ENCODE results near the gene MSI1. TPM values are rescaled to one million over a fixed set of nuclear protein-coding genes. Genes with fewer than 3 reads are reported as not detected.

The MSI1 gene
- total and polyA plus RNA-seq, 2 of the 13 experiments (the other 11 are each of a cell fraction or from before 2014, with no cell fraction given): 0.09 to 0.46 TPM

- peak; percentile 40; the same call in 1 of the 2 replicates for TF ChIP-seq FOSL2 (CRISPR knock-in tag; IDR thresholded peaks at IDR 0.05)
- TF ChIP-seq SMAD9 (CRISPR knock-in tag; IDR thresholded peaks at IDR 0.05): no peak
- TF ChIP-seq ZBTB1 (CRISPR knock-in tag; IDR thresholded peaks at IDR 0.05; ENCODE audit: borderline replicate concordance): no peak
- TF ChIP-seq KLF12 (CRISPR knock-in tag; IDR thresholded peaks at IDR 0.05; ENCODE audit: borderline replicate concordance): no peak
- no peak for TF ChIP-seq SMARCE1 (IDR thresholded peaks at IDR 0.05; ENCODE audit: borderline replicate concordance)
- no peak for TF ChIP-seq ZNF180 (CRISPR knock-in tag; IDR thresholded peaks at IDR 0.05; ENCODE audit: borderline replicate concordance, low read depth)
- no peak for TF ChIP-seq ZNF343 (CRISPR knock-in tag; IDR thresholded peaks at IDR 0.05)
- TF ChIP-seq KMT2A (CRISPR knock-in tag; IDR thresholded peaks at IDR 0.05): peak; percentile 51; the same call in 1 of the 2 replicates
- peak; percentile 39 for TF ChIP-seq SKI (IDR thresholded peaks at IDR 0.05; ENCODE audit: partially characterized antibody)
- TF ChIP-seq EP300 (IDR thresholded peaks at IDR 0.05; ENCODE audit: low read depth in 2 of 2, low read length in 2 of 2): 0 out of 4 replicates have a peak, but pooled peaks of 1 of the 2 experiments have one; percentile 12
- 0 out of 2 replicates have a peak, but pooled peaks have one; percentile 25 for TF ChIP-seq EP300 (CRISPR knock-in tag; IDR thresholded peaks at IDR 0.05; ENCODE audit: borderline replicate concordance)
- TF ChIP-seq NFIC (IDR thresholded peaks at IDR 0.05; ENCODE audit: low read length): peak; percentile 61; the same call in 1 of the 2 replicates
- TF ChIP-seq NR2F2 (IDR thresholded peaks at IDR 0.05; ENCODE audit: borderline replicate concordance, low read depth): 0 out of 2 replicates have a peak, but pooled peaks have one; percentile 44
- 0 out of 2 replicates have a peak, but pooled peaks have one; percentile 24 for TF ChIP-seq SPEN (CRISPR knock-in tag; IDR thresholded peaks at IDR 0.05; ENCODE audit: low read depth)
- TF ChIP-seq MEIS1 (CRISPR knock-in tag; IDR thresholded peaks at IDR 0.05; ENCODE audit: borderline replicate concordance): 0 out of 2 replicates have a peak, but pooled peaks have one; percentile 34
- peak; percentile 91 for TF ChIP-seq CREM (IDR thresholded peaks at IDR 0.05)
- no peak for TF ChIP-seq CREM (CRISPR knock-in tag; IDR thresholded peaks at IDR 0.05)
- TF ChIP-seq HNF1A (IDR thresholded peaks at IDR 0.05; ENCODE audit: low read depth): no peak
- peak; percentile 47; the same call in 1 of the 2 replicates for TF ChIP-seq HNF1A (CRISPR knock-in tag; IDR thresholded peaks at IDR 0.05; ENCODE audit: borderline replicate concordance)
- TF ChIP-seq ZNF362 (CRISPR knock-in tag; IDR thresholded peaks at IDR 0.05; ENCODE audit: borderline replicate concordance): peak; percentile 46; the same call in 1 of the 2 replicates
- TF ChIP-seq RORA (CRISPR knock-in tag; IDR thresholded peaks at IDR 0.05): 0 out of 2 replicates have a peak, but pooled peaks have one; percentile 72
These were observed 66.8 kb downstream of the MSI1 start, which contains the start of gene SIRT4 (continued) for GRCh38 chr12:120301962-120302815.
